HepG2 (cell line): ENCODE results near the gene BSND. TPM values are rescaled to one million over a fixed set of nuclear protein-coding genes. Genes with fewer than 3 reads are reported as not detected.

Source experiments
- ATAC-seq: fragments of 200-7000 bp; cut with Tn5 transposase; 3 replicates; pipeline ENCODE4 v1.9.1; 2020; ENCODE audit warnings: mild to moderate bottlenecking, moderate library complexity
- BruUV-seq: library from RNA; stranded (reverse); fragments of 400-500 nt; replicated peaks from 2 replicates; lab custom pipeline; 2021; lab: Mats Ljungman, UMichigan
- CTCF ChIA-PET: fragments of 300-600 bp; formaldehyde crosslinking; extraction: SDS; loops from one replicate; lab custom pipeline; 2021; ENCODE audit warnings: low total read pairs, inconsistent platforms, low intra/inter-chr PET ratio; lab: Yijun Ruan, JAX
- POLR2A ChIA-PET: fragments of 350-600 bp; sonication (Branson Sonifier 250); formaldehyde crosslinking; loops from one replicate; lab custom pipeline; 2020; ENCODE audit warnings: antibody characterized with exemption, inconsistent platforms; lab: Yijun Ruan, JAX
- DNase-seq: peaks from one replicate; pipeline ENCODE4 v3.0.0-alpha.2; 2015; ENCODE audit warnings: low spot score
- FAIRE-seq: peaks from 3 replicates; lab custom pipeline; 2011; peaks lifted over from hg19 to GRCh38; lab: Jason Lieb, UNC
- H2AFZ ChIP-seq: one replicate; pipeline ENCODE4 v1.6.1; 2011; ENCODE audit warnings: low read length, inconsistent platforms
- H3K27ac ChIP-seq: fragments of 300-600 bp; 3 replicates; pipeline ENCODE4 v1.8.0; 2011; ENCODE audit warnings: mixed run types, mild to moderate bottlenecking, mixed read lengths, low read length, inconsistent platforms; ENCODE audit not compliant: insufficient read depth; ENCODE audit errors: extremely low read length
- H3K27me3 ChIP-seq, 2 experiments: fragments of 200-600 bp in 1 of 2; 2 replicates in 1 of 2; 3 replicates in 1 of 2; pipeline versions ENCODE4 v1.6.0 to v1.8.0; 2011; ENCODE audit warnings: low read length in 2 of 2, mild to moderate bottlenecking in 2 of 2, moderate library complexity in 2 of 2, inconsistent platforms in 1 of 2; ENCODE audit not compliant: insufficient read depth in 2 of 2, control insufficient read depth in 1 of 2
- H3K36me3 ChIP-seq, 2 experiments: fragments of 200-600 bp in 1 of 2; replicated peaks in 1 of 2; 2 replicates in 1 of 2; 3 replicates in 1 of 2; pipeline versions ENCODE4 v1.5.1 to v1.8.0; 2011; ENCODE audit warnings: low read length in 2 of 2, inconsistent platforms in 1 of 2; ENCODE audit not compliant: insufficient read depth in 2 of 2, control insufficient read depth in 1 of 2
- H3K4me1 ChIP-seq: 2 replicates; pipeline ENCODE4 v1.5.1; 2012; ENCODE audit warnings: low read length, inconsistent platforms; ENCODE audit not compliant: insufficient read depth
- H3K4me2 ChIP-seq: 2 replicates; pipeline ENCODE4 v1.6.0; 2011; ENCODE audit warnings: low read depth, low read length, inconsistent platforms
- H3K4me3 ChIP-seq, 3 experiments: fragments of 200-600 bp in 1 of 3; sonication (generic), shearing (Covaris generic) in 1 of 3; replicated peaks in 1 of 3; 2 replicates each; pipeline ENCODE4 v1.5.1; 2011 to 2016; ENCODE audit warnings: low read length in 3 of 3, inconsistent platforms in 2 of 3, low read depth in 2 of 3, mild to moderate bottlenecking in 2 of 3, control low read depth in 1 of 3, mixed read lengths in 1 of 3; ENCODE audit not compliant: insufficient read depth in 1 of 3
- H3K79me2 ChIP-seq: one replicate; pipeline ENCODE4 v1.6.1; 2011; ENCODE audit warnings: low read length, inconsistent platforms; ENCODE audit not compliant: insufficient read depth
- H3K9ac ChIP-seq: 2 replicates; pipeline ENCODE4 v1.6.0; 2011; ENCODE audit warnings: mild to moderate bottlenecking, low read depth, low read length, inconsistent platforms; ENCODE audit not compliant: insufficient read depth
- H3K9me3 ChIP-seq: 2 replicates; pipeline ENCODE4 v1.5.1; 2012; ENCODE audit warnings: mild to moderate bottlenecking, low read length
- H4K20me1 ChIP-seq: 2 replicates; pipeline ENCODE4 v1.6.0; 2011; ENCODE audit warnings: inconsistent platforms, mild to moderate bottlenecking, low read length, moderate library complexity; ENCODE audit not compliant: insufficient read depth
- ATRX ChIP-seq: sonication (generic); formaldehyde crosslinking; IDR thresholded peaks from 2 replicates; pipeline ENCODE4 v1.4.0; 2020; ENCODE audit warnings: missing genetic modification reagents, borderline replicate concordance
- CBX5 ChIP-seq: sonication (generic); formaldehyde crosslinking; IDR thresholded peaks from 2 replicates; pipeline ENCODE4 v1.4.0; 2020; ENCODE audit warnings: missing genetic modification reagents, borderline replicate concordance
- DNMT1 ChIP-seq: sonication (generic); formaldehyde crosslinking; IDR thresholded peaks from 2 replicates; pipeline ENCODE4 v1.5.1; 2020; ENCODE audit warnings: mild to moderate bottlenecking, missing genetic modification reagents
- DPF2 ChIP-seq: sonication (generic); formaldehyde crosslinking; IDR thresholded peaks from 2 replicates; pipeline ENCODE4 v1.4.0; 2020; ENCODE audit warnings: mild to moderate bottlenecking, low read depth, missing genetic modification reagents, borderline replicate concordance
- HMG20A ChIP-seq: IDR thresholded peaks from 2 replicates; pipeline ENCODE4 v1.6.1; 2016; ENCODE audit warnings: borderline replicate concordance
- HOXA5 ChIP-seq: sonication (generic); formaldehyde crosslinking; IDR thresholded peaks from 2 replicates; pipeline ENCODE4 v1.4.0; 2020; ENCODE audit warnings: missing genetic modification reagents
- NONO ChIP-seq, 2 experiments: fragments of 450-650 bp in 1 of 2; sonication (generic) in 1 of 2; formaldehyde crosslinking in 1 of 2; IDR thresholded peaks in 1 of 2; conservative IDR thresholded peaks in 1 of 2; 2 replicates each; pipeline versions ENCODE4 v1.6.1 to v1.8.0; 2017 to 2022; ENCODE audit warnings: mild to moderate bottlenecking in 1 of 2, missing genetic modification reagents in 1 of 2, moderate library complexity in 1 of 2
- SMAD1 ChIP-seq: sonication (generic); formaldehyde crosslinking; IDR thresholded peaks from 2 replicates; pipeline ENCODE4 v1.4.0; 2020; ENCODE audit warnings: missing genetic modification reagents, low read depth, mild to moderate bottlenecking, borderline replicate concordance
- SMAD3 ChIP-seq: sonication (generic); formaldehyde crosslinking; IDR thresholded peaks from 2 replicates; pipeline ENCODE4 v1.4.0; 2020; ENCODE audit warnings: missing genetic modification reagents
- SP5 ChIP-seq: IDR thresholded peaks from 2 replicates; pipeline ENCODE4 v1.6.1; 2016; ENCODE audit warnings: low read depth, borderline replicate concordance
- YEATS4 ChIP-seq: sonication (generic); formaldehyde crosslinking; IDR thresholded peaks from 2 replicates; pipeline ENCODE4 v1.4.0; 2020; ENCODE audit warnings: missing genetic modification reagents, borderline replicate concordance
- ZNF577 ChIP-seq: sonication (generic); formaldehyde crosslinking; IDR thresholded peaks from 2 replicates; pipeline ENCODE4 v1.4.0; 2020; ENCODE audit warnings: mild to moderate bottlenecking, low read depth, missing genetic modification reagents, borderline replicate concordance
- ZNF766 ChIP-seq: sonication (generic); formaldehyde crosslinking; IDR thresholded peaks from 2 replicates; pipeline ENCODE4 v1.5.0; 2020; ENCODE audit warnings: missing genetic modification reagents, borderline replicate concordance
- ZSCAN12 ChIP-seq: sonication (generic); formaldehyde crosslinking; IDR thresholded peaks from 2 replicates; pipeline ENCODE4 v1.9.0; 2021; ENCODE audit warnings: mild to moderate bottlenecking, missing genetic modification reagents
- WGBS: methylation state at CpG from one replicate; pipeline ENCODE4 v1.1.6; 2017; ENCODE audit warnings: low lambda C conversion rate; 5-methylcytosine and 5-hydroxymethylcytosine counted together
- in situ Hi-C: cut with HindIII; loops from 2 replicates; pipeline ENCODE4 v1.10.0; 2017; ENCODE audit warnings: low pct_unique_long_range_greater_than_20kb; ENCODE audit not compliant: extremely low pct_ligation_motif_present
- intact Hi-C: fragments of 100-400 bp; cut with micrococcal nuclease; formaldehyde crosslinking; loops from one replicate; pipeline ENCODE4 v1.10.0; 2022; ENCODE audit not compliant: unreplicated experiment
- polyA plus RNA-seq, 8 experiments: library from polyadenylated mRNA; depleted of rRNA in 3 of 8; stranded (reverse) in 7 of 8; unstranded in 1 of 8; fragments of >200 nt; fragmentation: Illumina TruSeq in 4 of 8; extraction: Trizol in 4 of 8; gene quantifications; 2 replicates each; pipeline versions ENCODE4 v1.2.1 to v1.2.3, GENCODE V29; 2011 to 2016; ENCODE audit warnings: low read depth in 4 of 8, missing spikeins in 1 of 8, mixed read lengths in 1 of 8; ENCODE audit not compliant: insufficient read depth in 1 of 8
- total RNA-seq, 5 experiments: library from RNA; depleted of rRNA; stranded (reverse); fragments of >200 nt; fragmentation: Illumina TruSeq; extraction: Trizol; gene quantifications; 2 replicates each; pipeline ENCODE4 v1.2.3, GENCODE V29; 2016; ENCODE audit warnings: low read depth in 1 of 5
- TF ChIP-seq, protein P1 (sequence below): IDR thresholded peaks from 2 replicates; pipeline ENCODE4 v1.6.1; 2018; ENCODE audit warnings: missing genetic modification reagents, mild to moderate bottlenecking, missing compliant biosample characterization

The BSND gene
- total and polyA plus RNA-seq, 2 of the 13 experiments (the other 11 are each of a cell fraction or from before 2014, with no cell fraction given), result not detected

DNA sequence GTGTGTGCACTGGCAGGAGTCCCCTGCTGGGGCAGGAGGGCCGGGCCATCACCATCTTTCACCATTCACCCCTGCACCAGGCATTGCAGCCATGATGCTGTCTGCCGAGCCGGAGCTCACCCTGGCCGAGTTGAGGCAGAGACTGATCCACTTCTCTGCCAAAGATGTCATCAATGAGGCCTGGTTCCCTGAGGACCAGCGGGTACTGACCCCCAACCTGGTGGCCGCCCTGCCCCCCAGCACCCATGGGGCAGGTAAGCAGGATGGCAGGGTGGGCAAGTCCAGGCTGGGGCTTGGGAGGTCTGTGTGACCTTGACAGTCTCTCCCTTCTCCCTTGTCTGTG, 59.2 kb downstream of the BSND start (continued):
- TF ChIP-seq, protein P1, sequence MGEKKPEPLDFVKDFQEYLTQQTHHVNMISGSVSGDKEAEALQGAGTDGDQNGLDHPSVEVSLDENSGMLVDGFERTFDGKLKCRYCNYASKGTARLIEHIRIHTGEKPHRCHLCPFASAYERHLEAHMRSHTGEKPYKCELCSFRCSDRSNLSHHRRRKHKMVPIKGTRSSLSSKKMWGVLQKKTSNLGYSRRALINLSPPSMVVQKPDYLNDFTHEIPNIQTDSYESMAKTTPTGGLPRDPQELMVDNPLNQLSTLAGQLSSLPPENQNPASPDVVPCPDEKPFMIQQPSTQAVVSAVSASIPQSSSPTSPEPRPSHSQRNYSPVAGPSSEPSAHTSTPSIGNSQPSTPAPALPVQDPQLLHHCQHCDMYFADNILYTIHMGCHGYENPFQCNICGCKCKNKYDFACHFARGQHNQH (CRISPR knock-in tag), result no peak
- no peak for TF ChIP-seq ZNF766 (CRISPR knock-in tag)
- TF ChIP-seq ATRX (CRISPR knock-in tag), result no peak
- TF ChIP-seq, all 625 proteins: peak for 0

DNA sequence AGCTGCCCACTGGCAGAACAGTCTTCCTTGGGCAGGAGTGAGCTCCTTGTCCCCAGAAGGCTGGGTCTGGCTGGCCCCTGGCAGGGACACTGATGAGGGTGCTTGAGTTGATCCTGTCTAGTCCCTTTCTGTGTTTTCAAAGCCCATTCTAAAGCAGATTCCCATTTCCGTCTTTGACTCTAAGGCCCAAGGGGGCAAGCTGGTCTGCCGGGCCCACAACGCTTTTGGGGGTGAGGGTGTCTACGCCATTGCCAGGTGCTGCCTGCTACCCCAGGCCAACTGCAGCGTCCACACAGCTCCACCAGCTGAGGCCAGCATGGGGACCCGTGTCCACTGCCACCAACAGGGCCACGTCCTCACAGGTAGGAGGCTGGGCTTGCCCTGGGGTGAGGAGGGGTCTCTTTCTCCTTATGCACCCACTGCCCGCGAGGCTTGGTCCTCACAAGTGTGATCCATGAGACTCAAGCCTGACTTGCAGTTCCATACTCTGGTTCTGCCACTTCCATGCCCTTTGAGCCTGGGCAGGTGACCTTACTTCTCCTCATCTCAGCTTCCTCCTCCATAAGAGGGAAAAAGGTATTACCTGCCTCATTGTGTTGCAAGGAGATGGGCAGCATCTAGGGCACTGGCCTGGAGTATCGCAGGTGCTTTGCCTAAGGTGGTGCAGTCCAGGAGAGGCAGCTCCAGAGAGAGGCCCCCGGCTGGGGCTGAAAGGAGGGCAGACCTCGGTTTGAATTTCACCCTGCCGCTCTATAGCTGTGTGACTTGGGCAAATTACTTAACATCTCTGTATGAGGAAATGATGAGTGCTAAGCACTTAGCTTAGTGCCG, 60.8 kb downstream of the BSND start:
- Histone ChIP-seq H3K9me3 (no peaks in the 10 kb centered on the region), H3K4me2 (no peak overlapping the region), H3K36me3 (peaks cover 10 to 69% of the 10 kb centered on the region in 2 experiments; a peak in 4 of 5 replicates), H2AFZ (no peak overlapping the region), H3K4me1 (no peaks in the 10 kb centered on the region), H4K20me1 (peaks cover 3% of the 10 kb centered on the region; the same call in 1 of the 2 replicates), H3K27ac (no peak overlapping the region), H3K9ac (no peak overlapping the region), H3K27me3 (no peaks in the 10 kb centered on the region), H3K4me3 (no peak overlapping the region), H3K79me2 (no peaks in the 10 kb centered on the region)
- POLR2A ChIA-PET, result no interaction called here
- no peak for TF ChIP-seq DPF2 (CRISPR knock-in tag)
- TF ChIP-seq HMG20A (CRISPR knock-in tag), result no peak
- no peak for TF ChIP-seq YEATS4 (CRISPR knock-in tag)
- TF ChIP-seq SP5 (CRISPR knock-in tag), result no peak
- TF ChIP-seq SMAD1 (CRISPR knock-in tag), result no peak
- no peak for TF ChIP-seq ZSCAN12
- no peak for TF ChIP-seq SMAD3 (CRISPR knock-in tag)
- no peak for TF ChIP-seq CBX5 (CRISPR knock-in tag)
- TF ChIP-seq ZNF577 (CRISPR knock-in tag), result no peak
- no peak for TF ChIP-seq DNMT1 (CRISPR knock-in tag)
- TF ChIP-seq HOXA5 (CRISPR knock-in tag), result no peak
- TF ChIP-seq NONO (IDR thresholded peaks at IDR 0.05), result no peak
- no peak for TF ChIP-seq NONO (CRISPR knock-in tag; conservative IDR thresholded peaks at IDR 0.05)
- no peak for DNase-seq
- BruUV-seq, result no TSS peak
- ATAC-seq, result no peak
- WGBS, result 84% methylated on average over 13 of the region's 14 CpGs
- no peak for FAIRE-seq
- intact Hi-C loops (no loop called here), in situ Hi-C loops (no loop called here)
- CTCF ChIA-PET, result no interaction called here
